Activated naive CD8-positive, alpha-beta T cell (primary cell): ENCODE data around the gene MSI2.

Source experiments
- H3K27ac Mint-ChIP-seq: one replicate; pipeline ENCODE4 v1.8.0; 2021; ENCODE audit warnings: mixed read lengths
- H3K27me3 Mint-ChIP-seq: one replicate; pipeline ENCODE4 v1.8.0; 2021; ENCODE audit warnings: mixed read lengths
- H3K36me3 Mint-ChIP-seq: one replicate; pipeline ENCODE4 v1.8.0; 2021; ENCODE audit warnings: mixed read lengths
- H3K4me1 Mint-ChIP-seq: one replicate; pipeline ENCODE4 v1.8.0; 2021; ENCODE audit warnings: low read depth, mixed read lengths
- H3K4me3 Mint-ChIP-seq: one replicate; pipeline ENCODE4 v1.8.0; 2021; ENCODE audit warnings: mild to moderate bottlenecking, mixed read lengths
- H3K9me3 Mint-ChIP-seq: one replicate; pipeline ENCODE4 v1.8.0; 2021; ENCODE audit warnings: low read depth, mixed read lengths

The MSI2 gene

GRCh38 chr17:57454729-57455062, 198.4 kb downstream of the MSI2 start:
- peaks cover 3% of the 10 kb centered on the region for H3K36me3 Mint-ChIP-seq
- H3K27me3 Mint-ChIP-seq, result no peaks in the 10 kb centered on the region
- peak overlapping the region; percentile 59 for H3K4me3 Mint-ChIP-seq
- no peaks in the 10 kb centered on the region for H3K9me3 Mint-ChIP-seq
- peak overlapping the region; percentile 92 for H3K27ac Mint-ChIP-seq
- H3K4me1 Mint-ChIP-seq, result peaks cover 66% of the 10 kb centered on the region

- Mint-ChIP-seq H3K36me3 (peaks cover 3% of the 10 kb centered on the region), H3K9me3 (no peaks in the 10 kb centered on the region), H3K4me1 (peaks cover 69% of the 10 kb centered on the region), H3K27me3 (no peaks in the 10 kb centered on the region), H3K4me3 (peak overlapping the region; percentile 59), H3K27ac (peak overlapping the region; percentile 92)
Observed at GRCh38 chr17:57455063-57455914, 199.0 kb downstream of the MSI2 start.

GRCh38 chr17:57456622-57457021, 200.3 kb downstream of the MSI2 start:
- peaks cover 5% of the 10 kb centered on the region for H3K36me3 Mint-ChIP-seq
- peak overlapping the region; percentile 22 for H3K27ac Mint-ChIP-seq
- peaks cover 71% of the 10 kb centered on the region for H3K4me1 Mint-ChIP-seq
- H3K4me3 Mint-ChIP-seq, result no peak overlapping the region
- no peaks in the 10 kb centered on the region for H3K27me3 Mint-ChIP-seq
- H3K9me3 Mint-ChIP-seq, result no peaks in the 10 kb centered on the region

- Mint-ChIP-seq H3K4me1 (peaks cover 72% of the 10 kb centered on the region), H3K9me3 (no peaks in the 10 kb centered on the region), H3K4me3 (no peak overlapping the region), H3K36me3 (peaks cover 9% of the 10 kb centered on the region), H3K27me3 (no peaks in the 10 kb centered on the region), H3K27ac (no peak overlapping the region)
Observed at GRCh38 chr17:57457188-57457587, 200.9 kb downstream of the MSI2 start.

- Mint-ChIP-seq H3K4me1 (peaks cover 75% of the 10 kb centered on the region), H3K36me3 (peaks cover 10% of the 10 kb centered on the region), H3K27ac (peak overlapping the region; percentile 80), H3K4me3 (no peak overlapping the region), H3K27me3 (no peaks in the 10 kb centered on the region), H3K9me3 (no peaks in the 10 kb centered on the region)
Observed at GRCh38 chr17:57458718-57459285, 202.5 kb downstream of the MSI2 start.

GRCh38 chr17:57459286-57459915, 203.1 kb downstream of the MSI2 start:
- Mint-ChIP-seq H3K9me3 (no peaks in the 10 kb centered on the region), H3K4me1 (peaks cover 74% of the 10 kb centered on the region), H3K27me3 (no peaks in the 10 kb centered on the region), H3K36me3 (peaks cover 10% of the 10 kb centered on the region), H3K4me3 (no peak overlapping the region), H3K27ac (peak overlapping the region; percentile 80)

GRCh38 chr17:57461082-57461481, 204.8 kb downstream of the MSI2 start:
- H3K27me3 Mint-ChIP-seq, result no peaks in the 10 kb centered on the region

GRCh38 chr17:57462007-57462579, 205.8 kb downstream of the MSI2 start:
- Mint-ChIP-seq H3K27me3 (no peaks in the 10 kb centered on the region), H3K4me1 (peaks cover 55% of the 10 kb centered on the region), H3K27ac (peak overlapping the region; percentile 90), H3K36me3 (peaks cover 7% of the 10 kb centered on the region), H3K4me3 (peak overlapping the region; percentile 22), H3K9me3 (no peaks in the 10 kb centered on the region)

More at GRCh38 chr17:57461082-57461481, 204.8 kb downstream of the MSI2 start:
- H3K4me1 Mint-ChIP-seq, result peaks cover 58% of the 10 kb centered on the region
- peaks cover 7% of the 10 kb centered on the region for H3K36me3 Mint-ChIP-seq
- H3K4me3 Mint-ChIP-seq, result no peak overlapping the region
- peak overlapping the region; percentile 90 for H3K27ac Mint-ChIP-seq
- H3K9me3 Mint-ChIP-seq, result no peaks in the 10 kb centered on the region

- Mint-ChIP-seq H3K4me3 (no peak overlapping the region), H3K36me3 (peaks cover 7% of the 10 kb centered on the region), H3K4me1 (peaks cover 57% of the 10 kb centered on the region), H3K27me3 (no peaks in the 10 kb centered on the region), H3K27ac (peak overlapping the region; percentile 90), H3K9me3 (no peaks in the 10 kb centered on the region)
Observed at GRCh38 chr17:57463103-57463885, 207.0 kb downstream of the MSI2 start.

GRCh38 chr17:57464191-57464864, 208.0 kb downstream of the MSI2 start:
- Mint-ChIP-seq H3K27ac (peak overlapping the region; percentile 90), H3K27me3 (no peaks in the 10 kb centered on the region), H3K36me3 (peaks cover 7% of the 10 kb centered on the region), H3K4me3 (no peak overlapping the region), H3K4me1 (peaks cover 51% of the 10 kb centered on the region), H3K9me3 (no peaks in the 10 kb centered on the region)

- Mint-ChIP-seq H3K4me1 (peaks cover 47% of the 10 kb centered on the region), H3K27ac (no peak overlapping the region), H3K4me3 (no peak overlapping the region), H3K36me3 (peaks cover 7% of the 10 kb centered on the region), H3K9me3 (no peaks in the 10 kb centered on the region), H3K27me3 (no peaks in the 10 kb centered on the region)
Observed at GRCh38 chr17:57465610-57466009, 209.3 kb downstream of the MSI2 start.

- no peak overlapping the region for H3K27ac Mint-ChIP-seq
- no peaks in the 10 kb centered on the region for H3K9me3 Mint-ChIP-seq
- peaks cover 43% of the 10 kb centered on the region for H3K4me1 Mint-ChIP-seq
- no peaks in the 10 kb centered on the region for H3K27me3 Mint-ChIP-seq
- peaks cover 7% of the 10 kb centered on the region for H3K36me3 Mint-ChIP-seq
- H3K4me3 Mint-ChIP-seq, result no peak overlapping the region
Observed at GRCh38 chr17:57466017-57466471, 209.7 kb downstream of the MSI2 start.

- peak overlapping the region; percentile 18 for H3K27ac Mint-ChIP-seq
- H3K4me1 Mint-ChIP-seq, result peaks cover 41% of the 10 kb centered on the region
- peaks cover 5% of the 10 kb centered on the region for H3K36me3 Mint-ChIP-seq
- H3K27me3 Mint-ChIP-seq, result no peaks in the 10 kb centered on the region
- H3K4me3 Mint-ChIP-seq, result no peak overlapping the region
- H3K9me3 Mint-ChIP-seq, result no peaks in the 10 kb centered on the region
Observed at GRCh38 chr17:57466521-57466920, 210.2 kb downstream of the MSI2 start.

GRCh38 chr17:57467226-57467625, 210.9 kb downstream of the MSI2 start:
- no peak overlapping the region for H3K27ac Mint-ChIP-seq
- H3K4me1 Mint-ChIP-seq, result peaks cover 34% of the 10 kb centered on the region
- no peaks in the 10 kb centered on the region for H3K9me3 Mint-ChIP-seq
- H3K36me3 Mint-ChIP-seq, result peaks cover under 1% of the 10 kb centered on the region
- H3K27me3 Mint-ChIP-seq, result no peaks in the 10 kb centered on the region
- H3K4me3 Mint-ChIP-seq, result no peak overlapping the region
